AG04449 (cell line): ENCODE measurements around the gene HAAO.

Experiments
- CTCF ChIA-PET: fragments of 350-600 bp; formaldehyde crosslinking; extraction: SDS; loops from one replicate; lab custom pipeline; 2021; ENCODE audit warnings: antibody characterized with exemption; lab: Yijun Ruan, JAX
- POLR2A ChIA-PET: fragments of 400-600, 350-600 bp; formaldehyde crosslinking; extraction: SDS; loops from one replicate; lab custom pipeline; 2020; ENCODE audit warnings: antibody characterized with exemption, inconsistent platforms; lab: Yijun Ruan, JAX
- DNase-seq: peaks from one replicate; pipeline ENCODE4 v3.0.0-alpha.2; 2010; ENCODE audit warnings: low read depth, low spot score
- H3K4me3 ChIP-seq: 2 replicates; pipeline ENCODE4 v1.5.1; 2011; ENCODE audit warnings: low read depth, mild to moderate bottlenecking, control low read depth, low read length
- CTCF ChIP-seq: IDR thresholded peaks from one replicate; pipeline ENCODE4 v1.5.1; 2011; ENCODE audit warnings: mild to moderate bottlenecking, moderate library complexity, low read length, control low read depth, inconsistent platforms; ENCODE audit not compliant: insufficient read depth; ENCODE audit errors: missing control alignments

Gene HAAO

GRCh38 chr2:42726680-42727079 lies 65.7 kb downstream of the HAAO start:
- TF ChIP-seq CTCF = no peak
- ChIA-PET CTCF (no interaction called here), POLR2A (no interaction called here)
- no peak for DNase-seq
- H3K4me3 ChIP-seq = no peak overlapping the region

- ChIA-PET CTCF (no interaction called here), POLR2A (no interaction called here)
- no peak for TF ChIP-seq CTCF
- DNase-seq = no peak
- no peak overlapping the region for H3K4me3 ChIP-seq
Measured at GRCh38 chr2:42725657-42726056, 66.7 kb downstream of the HAAO start.

- H3K4me3 ChIP-seq = no peak overlapping the region
Measured at GRCh38 chr2:42724886-42725285, 67.5 kb downstream of the HAAO start.

GRCh38 chr2:42723465-42723864 lies 68.9 kb downstream of the HAAO start:
- no peak for DNase-seq
- no peak for TF ChIP-seq CTCF
- POLR2A ChIA-PET = no interaction called here
- no peak overlapping the region for H3K4me3 ChIP-seq
- CTCF ChIA-PET = no interaction called here

More at GRCh38 chr2:42724886-42725285, 67.5 kb downstream of the HAAO start:
- DNase-seq = no peak
- CTCF ChIA-PET = no interaction called here
- POLR2A ChIA-PET = no interaction called here
- no peak for TF ChIP-seq CTCF

- ChIA-PET CTCF (no interaction called here), POLR2A (interaction anchor here (0.6 kb wide), 1 partner anchor 23 kb away, joined by 3 read pairs; no protein-coding TSS in a partner anchor)
- no peak for TF ChIP-seq CTCF
- DNase-seq = peak; percentile 86
- no peak overlapping the region for H3K4me3 ChIP-seq
Measured at GRCh38 chr2:42722320-42723190, 69.8 kb downstream of the HAAO start.

GRCh38 chr2:42721898-42722297 lies 70.5 kb downstream of the HAAO start:
- CTCF ChIA-PET = no interaction called here
- TF ChIP-seq CTCF = no peak
- no peak for DNase-seq
- no peak overlapping the region for H3K4me3 ChIP-seq
- POLR2A ChIA-PET = interaction anchor here (0.6 kb wide), 1 partner anchor 24 kb away, joined by 3 read pairs; no protein-coding TSS in a partner anchor
